Measurements from ENCODE around the gene MSX1. TPM values are rescaled to one million over a fixed set of nuclear protein-coding genes. Genes with fewer than 3 reads are reported as not detected.

Gene MSX1
- total and polyA plus RNA-seq, 2 experiments from 2014 or later = 0.61 TPM; not detected in 1

DNA sequence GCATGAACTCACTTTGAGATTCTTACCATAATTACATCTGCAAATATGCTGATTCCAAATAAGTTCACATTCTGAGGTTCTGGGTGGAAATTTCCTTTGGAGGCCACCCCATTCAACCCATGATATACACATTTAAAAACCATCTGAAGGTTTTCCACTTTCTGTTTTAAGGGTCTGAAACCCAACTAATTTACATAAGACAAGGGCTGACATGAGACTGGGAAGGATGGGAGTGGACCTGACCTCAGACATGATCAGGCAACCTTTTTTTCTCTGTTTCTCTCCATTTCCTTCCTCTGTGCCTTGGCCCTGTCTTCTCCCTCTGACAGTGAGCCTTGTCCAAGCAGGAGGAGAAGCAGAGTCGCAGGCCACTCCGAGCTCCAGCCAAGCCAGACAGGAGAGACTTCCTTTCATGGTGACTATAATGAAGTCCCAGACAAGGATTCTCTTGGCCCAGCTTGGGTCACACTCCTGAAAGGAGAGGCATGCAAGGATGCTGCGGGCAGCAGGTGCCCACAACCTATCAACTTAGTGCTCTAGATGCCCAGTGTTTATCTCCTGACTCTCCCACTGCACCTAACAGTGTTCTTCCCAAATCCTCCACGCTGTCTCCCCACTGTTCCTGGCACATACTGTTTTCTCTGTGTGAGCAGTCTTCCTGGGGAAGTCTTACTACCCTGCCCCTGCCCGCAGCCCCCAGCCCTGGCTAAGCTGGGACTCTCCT is 39.9 kb downstream of the MSX1 start:
- no peaks in the 10 kb centered on the region for H3K79me2 ChIP-seq (replicated peaks; ENCODE audit: insufficient read depth)
- no peak for ATAC-seq
- Mint-ChIP-seq H3K4me3 (no peak overlapping the region), H3K27me3 (ENCODE audit: insufficient read depth, low read depth, poor library complexity) (peaks cover 10% of the 10 kb centered on the region), H3K9me3 (no peaks in the 10 kb centered on the region), H3K27ac (no peak overlapping the region), H3K4me1 (no peaks in the 10 kb centered on the region), H3K36me3 (ENCODE audit: low read depth) (no peaks in the 10 kb centered on the region)
- no peak overlapping the region for H3K4me2 ChIP-seq
- H3K9me2 ChIP-seq (ENCODE audit: insufficient read depth) = peaks cover 15% of the 10 kb centered on the region; the same call in 1 of the 2 replicates
- no peak for DNase-seq (ENCODE audit: low spot score)
- no peaks in the 10 kb centered on the region for H3K36me3 ChIP-seq (ENCODE audit: insufficient read depth)
- no peaks in the 10 kb centered on the region for H3K4me1 ChIP-seq (ENCODE audit: insufficient read depth)
- H2AFZ ChIP-seq = no peak overlapping the region
- TF ChIP-seq POLR2AphosphoS5 (IDR thresholded peaks at IDR 0.05; ENCODE audit: low read depth) = no peak
- TF ChIP-seq EZH2 (IDR thresholded peaks at IDR 0.05; ENCODE audit: low read depth, unreplicated experiment) = no peak
- TF ChIP-seq, protein P1, sequence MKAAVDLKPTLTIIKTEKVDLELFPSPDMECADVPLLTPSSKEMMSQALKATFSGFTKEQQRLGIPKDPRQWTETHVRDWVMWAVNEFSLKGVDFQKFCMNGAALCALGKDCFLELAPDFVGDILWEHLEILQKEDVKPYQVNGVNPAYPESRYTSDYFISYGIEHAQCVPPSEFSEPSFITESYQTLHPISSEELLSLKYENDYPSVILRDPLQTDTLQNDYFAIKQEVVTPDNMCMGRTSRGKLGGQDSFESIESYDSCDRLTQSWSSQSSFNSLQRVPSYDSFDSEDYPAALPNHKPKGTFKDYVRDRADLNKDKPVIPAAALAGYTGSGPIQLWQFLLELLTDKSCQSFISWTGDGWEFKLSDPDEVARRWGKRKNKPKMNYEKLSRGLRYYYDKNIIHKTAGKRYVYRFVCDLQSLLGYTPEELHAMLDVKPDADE (IDR thresholded peaks at IDR 0.05) = no peak
- no peak for TF ChIP-seq EZH2phosphoT487 (IDR thresholded peaks at IDR 0.05; ENCODE audit: unreplicated experiment)
- TF ChIP-seq, protein P2, sequence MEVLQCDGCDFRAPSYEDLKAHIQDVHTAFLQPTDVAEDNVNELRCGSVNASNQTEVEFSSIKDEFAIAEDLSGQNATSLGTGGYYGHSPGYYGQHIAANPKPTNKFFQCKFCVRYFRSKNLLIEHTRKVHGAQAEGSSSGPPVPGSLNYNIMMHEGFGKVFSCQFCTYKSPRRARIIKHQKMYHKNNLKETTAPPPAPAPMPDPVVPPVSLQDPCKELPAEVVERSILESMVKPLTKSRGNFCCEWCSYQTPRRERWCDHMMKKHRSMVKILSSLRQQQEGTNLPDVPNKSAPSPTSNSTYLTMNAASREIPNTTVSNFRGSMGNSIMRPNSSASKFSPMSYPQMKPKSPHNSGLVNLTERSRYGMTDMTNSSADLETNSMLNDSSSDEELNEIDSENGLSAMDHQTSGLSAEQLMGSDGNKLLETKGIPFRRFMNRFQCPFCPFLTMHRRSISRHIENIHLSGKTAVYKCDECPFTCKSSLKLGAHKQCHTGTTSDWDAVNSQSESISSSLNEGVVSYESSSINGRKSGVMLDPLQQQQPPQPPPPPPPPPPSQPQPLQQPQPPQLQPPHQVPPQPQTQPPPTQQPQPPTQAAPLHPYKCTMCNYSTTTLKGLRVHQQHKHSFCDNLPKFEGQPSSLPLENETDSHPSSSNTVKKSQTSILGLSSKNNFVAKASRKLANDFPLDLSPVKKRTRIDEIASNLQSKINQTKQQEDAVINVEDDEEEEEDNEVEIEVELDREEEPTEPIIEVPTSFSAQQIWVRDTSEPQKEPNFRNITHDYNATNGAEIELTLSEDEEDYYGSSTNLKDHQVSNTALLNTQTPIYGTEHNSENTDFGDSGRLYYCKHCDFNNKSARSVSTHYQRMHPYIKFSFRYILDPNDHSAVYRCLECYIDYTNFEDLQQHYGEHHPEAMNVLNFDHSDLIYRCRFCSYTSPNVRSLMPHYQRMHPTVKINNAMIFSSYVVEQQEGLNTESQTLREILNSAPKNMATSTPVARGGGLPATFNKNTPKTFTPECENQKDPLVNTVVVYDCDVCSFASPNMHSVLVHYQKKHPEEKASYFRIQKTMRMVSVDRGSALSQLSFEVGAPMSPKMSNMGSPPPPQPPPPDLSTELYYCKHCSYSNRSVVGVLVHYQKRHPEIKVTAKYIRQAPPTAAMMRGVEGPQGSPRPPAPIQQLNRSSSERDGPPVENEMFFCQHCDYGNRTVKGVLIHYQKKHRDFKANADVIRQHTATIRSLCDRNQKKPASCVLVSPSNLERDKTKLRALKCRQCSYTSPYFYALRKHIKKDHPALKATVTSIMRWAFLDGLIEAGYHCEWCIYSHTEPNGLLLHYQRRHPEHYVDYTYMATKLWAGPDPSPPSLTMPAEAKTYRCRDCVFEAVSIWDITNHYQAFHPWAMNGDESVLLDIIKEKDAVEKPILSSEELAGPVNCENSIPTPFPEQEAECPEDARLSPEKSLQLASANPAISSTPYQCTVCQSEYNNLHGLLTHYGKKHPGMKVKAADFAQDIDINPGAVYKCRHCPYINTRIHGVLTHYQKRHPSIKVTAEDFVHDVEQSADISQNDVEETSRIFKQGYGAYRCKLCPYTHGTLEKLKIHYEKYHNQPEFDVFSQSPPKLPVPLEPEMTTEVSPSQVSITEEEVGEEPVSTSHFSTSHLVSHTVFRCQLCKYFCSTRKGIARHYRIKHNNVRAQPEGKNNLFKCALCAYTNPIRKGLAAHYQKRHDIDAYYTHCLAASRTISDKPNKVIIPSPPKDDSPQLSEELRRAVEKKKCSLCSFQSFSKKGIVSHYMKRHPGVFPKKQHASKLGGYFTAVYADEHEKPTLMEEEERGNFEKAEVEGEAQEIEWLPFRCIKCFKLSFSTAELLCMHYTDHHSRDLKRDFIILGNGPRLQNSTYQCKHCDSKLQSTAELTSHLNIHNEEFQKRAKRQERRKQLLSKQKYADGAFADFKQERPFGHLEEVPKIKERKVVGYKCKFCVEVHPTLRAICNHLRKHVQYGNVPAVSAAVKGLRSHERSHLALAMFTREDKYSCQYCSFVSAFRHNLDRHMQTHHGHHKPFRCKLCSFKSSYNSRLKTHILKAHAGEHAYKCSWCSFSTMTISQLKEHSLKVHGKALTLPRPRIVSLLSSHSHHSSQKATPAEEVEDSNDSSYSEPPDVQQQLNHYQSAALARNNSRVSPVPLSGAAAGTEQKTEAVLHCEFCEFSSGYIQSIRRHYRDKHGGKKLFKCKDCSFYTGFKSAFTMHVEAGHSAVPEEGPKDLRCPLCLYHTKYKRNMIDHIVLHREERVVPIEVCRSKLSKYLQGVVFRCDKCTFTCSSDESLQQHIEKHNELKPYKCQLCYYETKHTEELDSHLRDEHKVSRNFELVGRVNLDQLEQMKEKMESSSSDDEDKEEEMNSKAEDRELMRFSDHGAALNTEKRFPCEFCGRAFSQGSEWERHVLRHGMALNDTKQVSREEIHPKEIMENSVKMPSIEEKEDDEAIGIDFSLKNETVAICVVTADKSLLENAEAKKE (CRISPR knock-in tag; IDR thresholded peaks at IDR 0.05) = no peak
- no peak for TF ChIP-seq ZNF114 (CRISPR knock-in tag; IDR thresholded peaks at IDR 0.05)
- TF ChIP-seq, protein P3, sequence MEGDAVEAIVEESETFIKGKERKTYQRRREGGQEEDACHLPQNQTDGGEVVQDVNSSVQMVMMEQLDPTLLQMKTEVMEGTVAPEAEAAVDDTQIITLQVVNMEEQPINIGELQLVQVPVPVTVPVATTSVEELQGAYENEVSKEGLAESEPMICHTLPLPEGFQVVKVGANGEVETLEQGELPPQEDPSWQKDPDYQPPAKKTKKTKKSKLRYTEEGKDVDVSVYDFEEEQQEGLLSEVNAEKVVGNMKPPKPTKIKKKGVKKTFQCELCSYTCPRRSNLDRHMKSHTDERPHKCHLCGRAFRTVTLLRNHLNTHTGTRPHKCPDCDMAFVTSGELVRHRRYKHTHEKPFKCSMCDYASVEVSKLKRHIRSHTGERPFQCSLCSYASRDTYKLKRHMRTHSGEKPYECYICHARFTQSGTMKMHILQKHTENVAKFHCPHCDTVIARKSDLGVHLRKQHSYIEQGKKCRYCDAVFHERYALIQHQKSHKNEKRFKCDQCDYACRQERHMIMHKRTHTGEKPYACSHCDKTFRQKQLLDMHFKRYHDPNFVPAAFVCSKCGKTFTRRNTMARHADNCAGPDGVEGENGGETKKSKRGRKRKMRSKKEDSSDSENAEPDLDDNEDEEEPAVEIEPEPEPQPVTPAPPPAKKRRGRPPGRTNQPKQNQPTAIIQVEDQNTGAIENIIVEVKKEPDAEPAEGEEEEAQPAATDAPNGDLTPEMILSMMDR (conservative IDR thresholded peaks at IDR 0.05; ENCODE audit: low read depth in 2 of 2) = no peak
- TF ChIP-seq JUNB (IDR thresholded peaks at IDR 0.05; ENCODE audit: unreplicated experiment) = no peak
- no peak for TF ChIP-seq CREB1 (CRISPR knock-in tag; IDR thresholded peaks at IDR 0.05; ENCODE audit: low read depth)
- TF ChIP-seq ZNF331 (CRISPR knock-in tag; IDR thresholded peaks at IDR 0.05; ENCODE audit: low read depth) = no peak
- TF ChIP-seq NANOG (IDR thresholded peaks at IDR 0.05; ENCODE audit: borderline replicate concordance) = no peak
- no peak for TF ChIP-seq STAT1 (IDR thresholded peaks at IDR 0.05; ENCODE audit: unreplicated experiment)
- TF ChIP-seq, protein P4, sequence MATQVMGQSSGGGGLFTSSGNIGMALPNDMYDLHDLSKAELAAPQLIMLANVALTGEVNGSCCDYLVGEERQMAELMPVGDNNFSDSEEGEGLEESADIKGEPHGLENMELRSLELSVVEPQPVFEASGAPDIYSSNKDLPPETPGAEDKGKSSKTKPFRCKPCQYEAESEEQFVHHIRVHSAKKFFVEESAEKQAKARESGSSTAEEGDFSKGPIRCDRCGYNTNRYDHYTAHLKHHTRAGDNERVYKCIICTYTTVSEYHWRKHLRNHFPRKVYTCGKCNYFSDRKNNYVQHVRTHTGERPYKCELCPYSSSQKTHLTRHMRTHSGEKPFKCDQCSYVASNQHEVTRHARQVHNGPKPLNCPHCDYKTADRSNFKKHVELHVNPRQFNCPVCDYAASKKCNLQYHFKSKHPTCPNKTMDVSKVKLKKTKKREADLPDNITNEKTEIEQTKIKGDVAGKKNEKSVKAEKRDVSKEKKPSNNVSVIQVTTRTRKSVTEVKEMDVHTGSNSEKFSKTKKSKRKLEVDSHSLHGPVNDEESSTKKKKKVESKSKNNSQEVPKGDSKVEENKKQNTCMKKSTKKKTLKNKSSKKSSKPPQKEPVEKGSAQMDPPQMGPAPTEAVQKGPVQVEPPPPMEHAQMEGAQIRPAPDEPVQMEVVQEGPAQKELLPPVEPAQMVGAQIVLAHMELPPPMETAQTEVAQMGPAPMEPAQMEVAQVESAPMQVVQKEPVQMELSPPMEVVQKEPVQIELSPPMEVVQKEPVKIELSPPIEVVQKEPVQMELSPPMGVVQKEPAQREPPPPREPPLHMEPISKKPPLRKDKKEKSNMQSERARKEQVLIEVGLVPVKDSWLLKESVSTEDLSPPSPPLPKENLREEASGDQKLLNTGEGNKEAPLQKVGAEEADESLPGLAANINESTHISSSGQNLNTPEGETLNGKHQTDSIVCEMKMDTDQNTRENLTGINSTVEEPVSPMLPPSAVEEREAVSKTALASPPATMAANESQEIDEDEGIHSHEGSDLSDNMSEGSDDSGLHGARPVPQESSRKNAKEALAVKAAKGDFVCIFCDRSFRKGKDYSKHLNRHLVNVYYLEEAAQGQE (IDR thresholded peaks at IDR 0.05; ENCODE audit: unreplicated experiment) = no peak
- H3K27me3 ChIP-seq (ENCODE audit: insufficient read depth) = peaks cover 3% of the 10 kb centered on the region; the same call in 1 of the 2 replicates
- H3K4me3 ChIP-seq = no peak overlapping the region
- no peaks in the 10 kb centered on the region for H4K20me1 ChIP-seq (replicated peaks; ENCODE audit: insufficient read depth)
- no peaks in the 10 kb centered on the region for H3F3A ChIP-seq (replicated peaks; ENCODE audit: low read depth)
- no peak overlapping the region for H3K27ac ChIP-seq (ENCODE audit: low read depth)

Measured in GM23338 (cell line).